Stomach (tissue), 9 donors: Measurements from ENCODE around the gene GREB1L. TPM values are rescaled to one million over a fixed set of nuclear protein-coding genes. Genes with fewer than 3 reads are reported as not detected.

Experiments used
- DNase-seq, 2 donors: peaks; one replicate each; pipeline versions ENCODE4 v3.0.0 to v3.0.0-alpha.2; 2013 to 2019
- H3K27ac ChIP-seq, 5 donors: fragments of 200-600 bp in 4 of 5; sonication (generic) in 4 of 5; one replicate each; pipeline ENCODE4 v1.5.1; 2013 to 2019; ENCODE audit warnings: mild to moderate bottlenecking in 1 of 5, moderate library complexity in 1 of 5
- H3K27me3 ChIP-seq, 3 donors: fragments of 200-600 bp; sonication (generic); one replicate each; pipeline ENCODE4 v1.5.1; 2017 to 2019; ENCODE audit warnings: mixed run types in 1 of 3
- H3K36me3 ChIP-seq, 4 donors: fragments of 200-600 bp; sonication (generic); 1 replicate in 3 of 4; 2 replicates in 1 of 4; pipeline ENCODE4 v1.5.1; 2016 to 2019
- H3K4me1 ChIP-seq, 4 donors: fragments of 200-600 bp; sonication (generic); one replicate each; pipeline ENCODE4 v1.5.1; 2016 to 2019
- H3K4me3 ChIP-seq, 4 donors: fragments of 200-600 bp; sonication (generic) in 3 of 4; one replicate each; pipeline ENCODE4 v1.5.1; 2016 to 2019; ENCODE audit warnings: mild to moderate bottlenecking in 1 of 4
- H3K9me3 ChIP-seq, 4 donors: fragments of 200-600 bp; sonication (generic); one replicate each; pipeline ENCODE4 v1.5.1; 2016 to 2019
- CTCF ChIP-seq, 7 experiments: fragments of 450-650 bp in 4 of 7; fragments of 200-600 bp in 3 of 7; sonication (generic) in 3 of 7; IDR thresholded peaks; one replicate each; pipeline ENCODE4 v1.5.1; 2016 to 2019; ENCODE audit warnings: antibody characterized with exemption in 7 of 7, control low read depth in 2 of 7, mild to moderate bottlenecking in 1 of 7
- EP300 ChIP-seq: sonication (generic); formaldehyde crosslinking; IDR thresholded peaks from one replicate; pipeline ENCODE4 v1.6.1; 2017; ENCODE audit warnings: antibody characterized with exemption
- POLR2A ChIP-seq, 4 donors: fragments of 450-650 bp; IDR thresholded peaks; one replicate each; pipeline ENCODE4 v1.6.1; 2016; ENCODE audit warnings: antibody characterized with exemption in 4 of 4, control low read depth in 2 of 4, mild to moderate bottlenecking in 1 of 4, moderate library complexity in 1 of 4
- POLR2AphosphoS5 ChIP-seq, 3 donors: sonication (generic); formaldehyde crosslinking; IDR thresholded peaks; one replicate each; pipeline ENCODE4 v1.6.1; 2016; ENCODE audit warnings: antibody characterized with exemption in 3 of 3
- WGBS, 5 donors: extraction: QIAGEN DNeasy Blood & Tissue Kit in 3 of 5; methylation state at CpG; one replicate each; pipeline versions ENCODE4 v1.1.5 to v1.1.7; 2013 to 2018; 5-methylcytosine and 5-hydroxymethylcytosine counted together
- intact Hi-C: fragments of 100-400 bp; cut with DNase I; formaldehyde crosslinking; loops from one replicate; pipeline ENCODE4 v1.15.1; 2023; ENCODE audit warnings: low total_unique reads
- polyA plus RNA-seq, 3 donors: library from polyadenylated mRNA; stranded (reverse); fragments of 200-250 nt; gene quantifications; one replicate each; pipeline ENCODE4 v1.2.3, GENCODE V29; 2013
- total RNA-seq, 5 donors: library from RNA; depleted of rRNA; stranded (reverse); fragments of >200 nt; gene quantifications; one replicate each; pipeline versions ENCODE4 v1.1.0 to v1.2.3, GENCODE V29; 2014 to 2016
- donor health status: healthy with polysubstance abuse.
- donor health status: Bipolar disorder and iron deficiency.
- donor health status: healthy.

GREB1L gene
- total and polyA plus RNA-seq, 8 donors = 0.15 to 77.6 (median 0.45) TPM; not detected in 1

- H3K27ac ChIP-seq = no peak overlapping the region
- 0 to 42% (median 20%) methylated on average over 2 of the region's 2 CpGs for WGBS, 5 donors
- no peaks in the 10 kb centered on the region for H3K9me3 ChIP-seq
- DNase-seq = peak in 1 of 2 donors; percentile 51
- no peaks in the 10 kb centered on the region for H3K27me3 ChIP-seq
- intact Hi-C loops = no loop called here
- TF ChIP-seq CTCF (IDR thresholded peaks at IDR 0.05) (no peak), POLR2A (IDR thresholded peaks at IDR 0.05) (no peak), POLR2AphosphoS5 (IDR thresholded peaks at IDR 0.05) (no peak), EP300 (no peak)
- H3K36me3 ChIP-seq = no peaks in the 10 kb centered on the region
- H3K4me1 ChIP-seq = no peaks in the 10 kb centered on the region
- H3K4me3 ChIP-seq = no peak overlapping the region
These were observed 22.6 kb downstream of the GREB1L start for GRCh38 chr18:21264651-21265050.

DNA sequence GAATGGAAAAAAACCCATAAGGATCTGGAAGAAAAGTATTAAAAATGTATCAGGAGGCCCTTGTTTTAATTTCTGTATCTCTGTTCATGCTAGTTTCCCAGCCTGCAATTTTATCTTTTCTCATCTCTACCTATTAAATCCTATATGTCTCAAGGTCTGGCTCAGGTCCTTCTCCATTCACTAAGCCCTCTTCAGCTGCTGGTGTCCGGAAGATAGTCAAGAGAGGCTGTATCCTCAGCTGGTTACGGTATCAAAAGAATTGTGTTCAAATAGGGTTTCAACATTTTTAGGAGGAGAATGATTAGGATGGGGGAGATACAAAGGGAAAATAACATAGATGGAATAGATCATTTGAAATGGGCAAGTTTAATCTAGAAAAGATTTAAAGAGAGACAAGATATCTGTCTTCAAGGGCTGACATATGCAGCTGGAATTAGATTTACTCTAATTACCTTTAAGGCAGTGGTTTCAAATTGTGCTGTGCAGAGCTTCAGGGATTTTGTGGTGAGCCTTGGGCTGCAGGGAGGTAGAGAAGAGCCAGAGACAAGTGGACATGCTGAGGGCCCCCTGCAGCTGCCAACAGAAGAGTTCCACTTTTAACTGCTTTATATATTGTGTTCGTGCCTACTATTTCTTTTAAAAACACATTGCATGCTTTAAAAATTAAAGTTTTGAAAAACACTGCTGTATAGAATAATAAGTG lies 24.1 kb downstream of the GREB1L start:
- WGBS, 5 donors = 89 to 95% (median 93%) methylated on average over 3 of the region's 3 CpGs

DNA sequence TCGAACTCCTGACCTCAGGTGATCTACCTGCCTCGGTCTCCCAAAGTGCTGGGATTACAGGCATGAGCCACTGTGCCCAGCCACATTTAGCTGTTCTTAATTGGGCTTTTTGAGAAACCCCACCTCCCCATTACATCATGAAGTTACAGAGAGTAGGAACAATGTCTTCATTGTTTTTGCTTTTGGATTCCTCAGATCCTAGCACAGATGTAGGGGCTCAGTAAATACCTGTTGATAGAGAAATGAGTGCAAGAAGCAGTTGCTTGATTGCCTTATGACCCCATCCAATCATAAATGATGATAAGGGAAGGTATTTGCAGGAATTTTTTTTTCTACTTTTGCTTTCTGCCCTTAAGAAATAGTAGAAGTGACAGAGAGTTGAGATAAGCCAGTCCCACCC lies 25.4 kb downstream of the GREB1L start:
- H3K4me3 ChIP-seq = no peak overlapping the region
- TF ChIP-seq POLR2AphosphoS5 (IDR thresholded peaks at IDR 0.05) (no peak), POLR2A (IDR thresholded peaks at IDR 0.05) (no peak), CTCF (IDR thresholded peaks at IDR 0.05) (no peak), EP300 (no peak)
- intact Hi-C loops = no loop called here

More for the DNA sequence above, 24.1 kb downstream of the GREB1L start:
- Histone ChIP-seq H3K27ac (no peak overlapping the region), H3K4me3 (no peak overlapping the region), H3K9me3 (no peaks in the 10 kb centered on the region), H3K36me3 (no peaks in the 10 kb centered on the region), H3K27me3 (no peaks in the 10 kb centered on the region), H3K4me1 (no peaks in the 10 kb centered on the region)
- TF ChIP-seq POLR2A (IDR thresholded peaks at IDR 0.05) (no peak), EP300 (no peak), POLR2AphosphoS5 (IDR thresholded peaks at IDR 0.05) (no peak), CTCF (IDR thresholded peaks at IDR 0.05) (no peak)
- DNase-seq = no peak
- intact Hi-C loops = no loop called here

GRCh38 chr18:21269349-21269748 lies 27.3 kb downstream of the GREB1L start:
- intact Hi-C loops = no loop called here
- no peaks in the 10 kb centered on the region for H3K36me3 ChIP-seq
- no peak for DNase-seq
- no peak overlapping the region for H3K4me3 ChIP-seq
- no peaks in the 10 kb centered on the region for H3K9me3 ChIP-seq
- TF ChIP-seq POLR2A (IDR thresholded peaks at IDR 0.05) = no peak
- no peak for TF ChIP-seq EP300
- TF ChIP-seq CTCF (IDR thresholded peaks at IDR 0.05) = no peak
- TF ChIP-seq POLR2AphosphoS5 (IDR thresholded peaks at IDR 0.05) = no peak
- no peaks in the 10 kb centered on the region for H3K4me1 ChIP-seq
- WGBS, 5 donors = 0% methylated on average over 1 of the region's 1 CpG
- no peak overlapping the region for H3K27ac ChIP-seq
- no peaks in the 10 kb centered on the region for H3K27me3 ChIP-seq

More for the DNA sequence above, 25.4 kb downstream of the GREB1L start:
- H3K4me1 ChIP-seq = no peaks in the 10 kb centered on the region
- WGBS, 5 donors = 79 to 94% (median 83%) methylated on average over 2 of the region's 2 CpGs
- H3K27me3 ChIP-seq = no peaks in the 10 kb centered on the region
- H3K9me3 ChIP-seq = no peaks in the 10 kb centered on the region
- no peak overlapping the region for H3K27ac ChIP-seq
- H3K36me3 ChIP-seq = no peaks in the 10 kb centered on the region
- DNase-seq = no peak
